Endothelial cell of umbilical vein (primary cell): ENCODE measurements around the gene BMPR2.

Experiments used
- EZH2 ChIP-seq: IDR thresholded peaks from 2 replicates; pipeline ENCODE4 v1.6.1; 2012; ENCODE audit warnings: borderline replicate concordance, low read depth, mild to moderate bottlenecking, moderate library complexity, low read length, inconsistent platforms; ENCODE audit not compliant: severe bottlenecking
- FOS ChIP-seq: IDR thresholded peaks from 2 replicates; pipeline ENCODE4 v1.6.1; 2011; ENCODE audit warnings: mild to moderate bottlenecking, low read length, moderate library complexity, borderline replicate concordance; ENCODE audit not compliant: insufficient read depth
- JUN ChIP-seq: IDR thresholded peaks from 2 replicates; pipeline ENCODE4 v1.6.1; 2011; ENCODE audit warnings: borderline replicate concordance, low read depth; ENCODE audit not compliant: insufficient read length, insufficient read depth
- MYC ChIP-seq: IDR thresholded peaks from one replicate; pipeline ENCODE4 v1.6.1; 2011; ENCODE audit warnings: mild to moderate bottlenecking, low read depth, low read length
- POLR2A ChIP-seq: IDR thresholded peaks from 2 replicates; pipeline ENCODE4 v1.6.1; 2012; ENCODE audit warnings: low read depth, mild to moderate bottlenecking, control low read depth, low read length
- POLR2AphosphoS5 ChIP-seq: IDR thresholded peaks from 2 replicates; pipeline ENCODE4 v1.6.1; 2012; ENCODE audit warnings: low read depth, mild to moderate bottlenecking, control low read depth, low read length, moderate library complexity; ENCODE audit not compliant: insufficient read depth
- TF ChIP-seq, protein P1 (sequence below), 2 donors: IDR thresholded peaks; 1 replicate in 1 of 2; 2 replicates in 1 of 2; pipeline ENCODE4 v1.5.1; 2011; ENCODE audit warnings: low read length in 2 of 2, mild to moderate bottlenecking in 2 of 2, moderate library complexity in 2 of 2, control low read depth in 1 of 2, inconsistent platforms in 1 of 2, low read depth in 1 of 2; ENCODE audit not compliant: insufficient read depth in 1 of 2; ENCODE audit errors: extremely low read depth in 1 of 2
- TF ChIP-seq, protein P2 (sequence below): IDR thresholded peaks from 2 replicates; pipeline ENCODE4 v1.6.1; 2011; ENCODE audit not compliant: insufficient read depth, insufficient read length

DNA sequence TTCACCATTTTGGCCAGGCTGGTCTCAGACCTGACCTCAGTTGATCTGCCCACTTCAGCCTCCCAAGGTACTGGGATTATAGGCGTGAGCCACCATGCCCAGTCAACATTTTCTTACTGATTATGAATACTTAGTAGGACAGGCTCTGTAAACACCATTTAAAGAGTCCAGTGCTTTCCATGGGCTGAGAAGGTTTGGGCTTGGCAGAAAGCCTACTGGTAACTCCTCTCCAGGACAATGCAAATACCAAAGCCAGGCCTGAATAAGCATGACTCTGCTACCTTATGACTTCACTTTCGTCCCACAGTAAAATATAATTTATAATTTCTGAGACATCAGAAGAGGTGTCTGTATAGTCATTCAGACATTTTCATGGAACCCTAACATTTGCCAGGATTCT, 198.4 kb downstream of the BMPR2 start:
- no peak for TF ChIP-seq EZH2
- TF ChIP-seq POLR2A = no peak
- no peak for TF ChIP-seq POLR2AphosphoS5
- TF ChIP-seq, protein P1, sequence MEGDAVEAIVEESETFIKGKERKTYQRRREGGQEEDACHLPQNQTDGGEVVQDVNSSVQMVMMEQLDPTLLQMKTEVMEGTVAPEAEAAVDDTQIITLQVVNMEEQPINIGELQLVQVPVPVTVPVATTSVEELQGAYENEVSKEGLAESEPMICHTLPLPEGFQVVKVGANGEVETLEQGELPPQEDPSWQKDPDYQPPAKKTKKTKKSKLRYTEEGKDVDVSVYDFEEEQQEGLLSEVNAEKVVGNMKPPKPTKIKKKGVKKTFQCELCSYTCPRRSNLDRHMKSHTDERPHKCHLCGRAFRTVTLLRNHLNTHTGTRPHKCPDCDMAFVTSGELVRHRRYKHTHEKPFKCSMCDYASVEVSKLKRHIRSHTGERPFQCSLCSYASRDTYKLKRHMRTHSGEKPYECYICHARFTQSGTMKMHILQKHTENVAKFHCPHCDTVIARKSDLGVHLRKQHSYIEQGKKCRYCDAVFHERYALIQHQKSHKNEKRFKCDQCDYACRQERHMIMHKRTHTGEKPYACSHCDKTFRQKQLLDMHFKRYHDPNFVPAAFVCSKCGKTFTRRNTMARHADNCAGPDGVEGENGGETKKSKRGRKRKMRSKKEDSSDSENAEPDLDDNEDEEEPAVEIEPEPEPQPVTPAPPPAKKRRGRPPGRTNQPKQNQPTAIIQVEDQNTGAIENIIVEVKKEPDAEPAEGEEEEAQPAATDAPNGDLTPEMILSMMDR (IDR thresholded peaks at IDR 0.05; ENCODE audit: extremely low read depth in 1 of 2, insufficient read depth in 1 of 2, low read depth in 1 of 2, low read length in 2 of 2) = no peak
- no peak for TF ChIP-seq FOS
- no peak for TF ChIP-seq MYC
- TF ChIP-seq JUN = no peak
- TF ChIP-seq, protein P2, sequence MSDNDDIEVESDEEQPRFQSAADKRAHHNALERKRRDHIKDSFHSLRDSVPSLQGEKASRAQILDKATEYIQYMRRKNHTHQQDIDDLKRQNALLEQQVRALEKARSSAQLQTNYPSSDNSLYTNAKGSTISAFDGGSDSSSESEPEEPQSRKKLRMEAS = no peak
